ENCODE data around the gene JDP2. TPM values are rescaled to one million over a fixed set of nuclear protein-coding genes. Genes with fewer than 3 reads are reported as not detected.

Gene JDP2
- total and polyA plus RNA-seq, 12 donors: 6.8 to 59.8 (median 31.8) TPM

DNA sequence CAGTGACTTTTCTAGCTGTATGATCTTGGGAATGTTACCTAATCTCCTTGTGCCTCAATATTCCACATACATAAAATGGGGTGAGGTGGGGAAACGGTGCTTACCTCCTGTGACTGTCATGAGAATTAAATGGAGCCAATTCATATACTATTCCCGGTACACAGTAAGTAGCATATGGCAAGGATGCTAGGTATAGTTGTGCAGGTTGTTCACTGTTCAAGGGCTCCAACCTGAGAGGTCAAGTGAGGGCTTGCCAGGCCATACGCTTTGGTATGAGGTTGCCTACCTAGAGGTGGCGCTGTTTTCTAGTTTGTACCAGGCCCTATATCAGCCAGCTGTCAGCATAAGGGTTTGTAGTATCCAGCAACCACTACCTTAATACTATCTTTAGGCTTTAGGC is 90.8 kb downstream of the JDP2 start:
- Histone ChIP-seq H3K27ac (no peak overlapping the region), H3K9me3 (replicated peaks in 1 of 3) (no peaks in the 10 kb centered on the region), H3K4me1 (replicated peaks in 1 of 2) (peaks cover 0 to under 1% of the 10 kb centered on the region in 2 donors), H3K4me3 (no peak overlapping the region), H3K36me3 (replicated peaks in 1 of 2) (no peaks in the 10 kb centered on the region), H3K27me3 (no peaks in the 10 kb centered on the region)
- intact Hi-C loops (cut with DNase I): no loop called here
- WGBS, 4 donors: 63 to 78% (median 69%) methylated on average over 4 of the region's 4 CpGs
- TF ChIP-seq POLR2A (IDR thresholded peaks at IDR 0.05): no peak
- TF ChIP-seq, protein P1, sequence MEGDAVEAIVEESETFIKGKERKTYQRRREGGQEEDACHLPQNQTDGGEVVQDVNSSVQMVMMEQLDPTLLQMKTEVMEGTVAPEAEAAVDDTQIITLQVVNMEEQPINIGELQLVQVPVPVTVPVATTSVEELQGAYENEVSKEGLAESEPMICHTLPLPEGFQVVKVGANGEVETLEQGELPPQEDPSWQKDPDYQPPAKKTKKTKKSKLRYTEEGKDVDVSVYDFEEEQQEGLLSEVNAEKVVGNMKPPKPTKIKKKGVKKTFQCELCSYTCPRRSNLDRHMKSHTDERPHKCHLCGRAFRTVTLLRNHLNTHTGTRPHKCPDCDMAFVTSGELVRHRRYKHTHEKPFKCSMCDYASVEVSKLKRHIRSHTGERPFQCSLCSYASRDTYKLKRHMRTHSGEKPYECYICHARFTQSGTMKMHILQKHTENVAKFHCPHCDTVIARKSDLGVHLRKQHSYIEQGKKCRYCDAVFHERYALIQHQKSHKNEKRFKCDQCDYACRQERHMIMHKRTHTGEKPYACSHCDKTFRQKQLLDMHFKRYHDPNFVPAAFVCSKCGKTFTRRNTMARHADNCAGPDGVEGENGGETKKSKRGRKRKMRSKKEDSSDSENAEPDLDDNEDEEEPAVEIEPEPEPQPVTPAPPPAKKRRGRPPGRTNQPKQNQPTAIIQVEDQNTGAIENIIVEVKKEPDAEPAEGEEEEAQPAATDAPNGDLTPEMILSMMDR (IDR thresholded peaks at IDR 0.05): peak in 5 of 6 experiments; percentile 11 to 40 (median 35)
- DNase-seq: peak in 1 of 7 donors; percentile 53

DNA sequence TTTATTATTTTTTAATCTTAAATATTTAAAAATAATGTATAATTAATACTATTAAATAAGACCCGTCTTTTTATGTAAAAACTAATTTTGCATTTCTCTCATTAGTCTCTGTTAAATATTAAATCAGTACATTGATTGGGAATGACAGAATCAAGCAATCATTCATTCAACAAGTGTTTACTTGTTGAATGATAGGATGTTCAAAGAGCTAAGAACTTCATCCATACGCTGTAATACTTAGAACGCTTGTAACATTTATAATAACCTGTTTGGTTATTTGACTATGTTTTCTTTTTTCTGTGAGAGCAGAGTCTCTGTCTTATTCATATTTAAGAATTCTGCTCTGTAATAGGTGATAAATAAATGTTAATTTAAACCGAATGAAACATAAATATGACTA is 91.6 kb downstream of the JDP2 start:
- intact Hi-C loops (cut with DNase I): no loop called here
- H3K4me3 ChIP-seq: no peak overlapping the region
- no peak for DNase-seq
- no peak overlapping the region for H3K27ac ChIP-seq
- no peaks in the 10 kb centered on the region for H3K27me3 ChIP-seq
- 91 to 95% (median 93%) methylated on average over 4 of the region's 4 CpGs for WGBS, 4 donors
- H3K4me1 ChIP-seq (replicated peaks in 1 of 2): peaks cover 0 to 4% of the 10 kb centered on the region in 2 donors
- H3K36me3 ChIP-seq (replicated peaks in 1 of 2): no peaks in the 10 kb centered on the region
- no peaks in the 10 kb centered on the region for H3K9me3 ChIP-seq (replicated peaks in 1 of 3)
- TF ChIP-seq, protein P1 (IDR thresholded peaks at IDR 0.05): no peak
- TF ChIP-seq POLR2A (IDR thresholded peaks at IDR 0.05): no peak

DNA sequence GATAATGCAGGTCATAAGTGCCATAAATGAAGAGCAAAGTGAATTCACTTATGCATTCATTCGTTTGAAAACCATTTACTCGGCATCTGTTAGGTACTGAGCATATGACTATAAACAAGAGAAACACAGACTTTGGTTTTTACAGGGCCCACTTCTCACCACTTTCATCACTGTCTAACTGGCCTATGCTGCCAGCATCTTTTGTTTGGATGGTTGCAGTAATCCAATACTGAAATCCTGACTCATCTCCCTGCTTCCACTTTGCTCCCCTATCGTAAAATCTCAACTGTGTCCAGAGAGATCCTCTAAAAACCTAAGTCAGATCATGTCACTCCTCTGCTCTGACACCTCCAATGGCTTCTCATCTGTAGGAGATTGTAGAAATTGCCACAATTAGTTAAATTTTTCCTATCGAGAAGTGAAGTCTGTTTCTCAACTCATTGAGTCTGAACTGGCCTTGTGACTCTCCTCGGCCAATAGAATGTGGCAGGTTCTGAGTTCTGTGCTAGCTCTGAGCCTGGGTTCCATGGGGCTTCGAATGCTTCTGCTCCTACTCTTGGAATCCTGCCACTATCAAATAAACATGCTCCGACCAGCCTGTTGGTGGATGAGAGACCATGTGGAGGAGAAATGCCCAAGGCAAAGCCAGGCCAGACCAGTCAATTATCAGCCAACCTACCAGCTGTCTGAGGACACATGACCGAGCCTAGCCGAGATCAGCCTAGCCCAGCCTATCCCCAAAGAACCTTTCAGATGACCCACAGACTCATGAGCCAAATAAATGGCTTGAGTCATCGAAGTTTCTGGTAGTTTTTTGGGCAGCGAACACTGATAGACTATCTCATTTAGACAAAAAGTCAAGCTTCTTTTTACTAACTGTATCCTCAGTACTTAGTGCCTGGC is 92.3 kb downstream of the JDP2 start:
- WGBS, 4 donors: 91 to 97% (median 92%) methylated on average over 11 of the region's 11 CpGs
- intact Hi-C loops (cut with DNase I): no loop called here

DNA sequence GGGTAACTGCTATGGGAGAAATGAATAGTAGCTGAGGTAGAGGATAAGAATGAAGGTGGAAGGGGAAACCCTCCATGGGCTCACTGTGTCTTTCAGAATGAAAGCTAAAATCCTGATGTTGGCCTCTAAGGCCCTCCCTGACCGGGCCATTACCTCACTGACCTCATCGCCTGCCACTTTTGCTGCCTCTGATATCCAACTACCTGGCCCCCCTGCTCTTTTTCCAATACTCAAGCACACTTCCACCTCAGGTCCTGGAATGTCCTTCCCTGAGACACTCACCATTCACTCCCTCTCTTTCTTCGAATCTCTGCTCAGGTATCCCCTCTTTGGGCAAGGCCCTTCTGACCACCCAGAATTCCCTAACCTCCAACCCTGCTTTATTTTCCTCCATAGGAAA is 93.0 kb downstream of the JDP2 start:
- WGBS, 4 donors: 93 to 97% (median 96%) methylated on average over 3 of the region's 3 CpGs
- H3K27ac ChIP-seq: no peak overlapping the region
- no peaks in the 10 kb centered on the region for H3K9me3 ChIP-seq (replicated peaks in 1 of 3)
- peaks cover 0 to 4% of the 10 kb centered on the region in 2 donors for H3K4me1 ChIP-seq (replicated peaks in 1 of 2)
- no peaks in the 10 kb centered on the region for H3K36me3 ChIP-seq (replicated peaks in 1 of 2)
- no peaks in the 10 kb centered on the region for H3K27me3 ChIP-seq
- H3K4me3 ChIP-seq: no peak overlapping the region
- no peak for TF ChIP-seq POLR2A (IDR thresholded peaks at IDR 0.05)
- TF ChIP-seq, protein P1 (IDR thresholded peaks at IDR 0.05): no peak
- no peak for DNase-seq
- intact Hi-C loops (cut with DNase I): no loop called here

More for the DNA sequence above, 92.3 kb downstream of the JDP2 start:
- no peaks in the 10 kb centered on the region for H3K36me3 ChIP-seq (replicated peaks in 1 of 2)
- no peaks in the 10 kb centered on the region for H3K9me3 ChIP-seq (replicated peaks in 1 of 3)
- H3K27ac ChIP-seq: no peak overlapping the region
- peaks cover 0 to 4% of the 10 kb centered on the region in 2 donors for H3K4me1 ChIP-seq (replicated peaks in 1 of 2)
- TF ChIP-seq, protein P1 (IDR thresholded peaks at IDR 0.05): no peak
- TF ChIP-seq POLR2A (IDR thresholded peaks at IDR 0.05): no peak
- no peak for DNase-seq
- no peak overlapping the region for H3K4me3 ChIP-seq
- H3K27me3 ChIP-seq: no peaks in the 10 kb centered on the region
